K562 (cell line): Measurements from ENCODE around the gene PAQR4. TPM values are rescaled to one million over a fixed set of nuclear protein-coding genes. Genes with fewer than 3 reads are reported as not detected.
A peak's percentile ranks its signal among the peaks of the same experiment; 100 is the strongest.

Source experiments
- ATAC-seq: fragments of 200-7000 bp; cut with Tn5 transposase; 3 replicates; pipeline ENCODE4 v1.9.1; 2020; ENCODE audit warnings: moderate library complexity
- BruUV-seq: library from RNA; stranded (reverse); fragments of 400-500 nt; replicated peaks from 2 replicates; lab custom pipeline; 2021; lab: Mats Ljungman, UMichigan
- CTCF ChIA-PET: fragments of 300-600 bp; formaldehyde crosslinking; extraction: SDS; loops from one replicate; lab custom pipeline; 2021; ENCODE audit warnings: low intra/inter-chr PET ratio; lab: Yijun Ruan, JAX
- POLR2A ChIA-PET: fragments of 300-600, 350-650 bp; sonication (Branson Sonifier 250); formaldehyde crosslinking; extraction: SDS; loops from one replicate; lab custom pipeline; 2021; ENCODE audit warnings: antibody characterized with exemption, inconsistent platforms; lab: Yijun Ruan, JAX
- DNase-seq, 4 experiments: peaks; one replicate each; pipeline versions ENCODE4 v3.0.0 to v3.0.0-alpha.2; 2011 to 2018; ENCODE audit warnings: low spot score in 3 of 4, mixed read lengths in 3 of 4; ENCODE audit errors: extremely low read depth in 1 of 4
- FAIRE-seq: peaks from 2 replicates; lab custom pipeline; 2011; peaks lifted over from hg19 to GRCh38; lab: Jason Lieb, UNC
- H2AFZ ChIP-seq: 2 replicates; pipeline ENCODE4 v1.6.0; 2011; ENCODE audit warnings: low read depth, low read length, control low read depth, inconsistent platforms
- H3K27ac ChIP-seq: fragments of 200-600 bp; 3 replicates; pipeline ENCODE4 v1.8.0; 2011; ENCODE audit warnings: low read depth, mild to moderate bottlenecking, control low read depth, inconsistent platforms, low read length, moderate library complexity, mixed read lengths; ENCODE audit errors: extremely low read depth
- H3K27me3 ChIP-seq, 2 experiments: fragments of 300-600 bp in 1 of 2; 2 replicates in 1 of 2; 3 replicates in 1 of 2; pipeline versions ENCODE4 v1.6.0 to v1.8.0; 2011; ENCODE audit warnings: inconsistent platforms in 2 of 2, low read length in 2 of 2, mild to moderate bottlenecking in 1 of 2, mixed read lengths in 1 of 2, moderate library complexity in 1 of 2; ENCODE audit not compliant: control insufficient read depth in 2 of 2, insufficient read depth in 2 of 2
- H3K36me3 ChIP-seq: fragments of 300-600 bp; 3 replicates; pipeline ENCODE4 v1.8.0; 2011; ENCODE audit warnings: mild to moderate bottlenecking, low read length, inconsistent platforms; ENCODE audit not compliant: control insufficient read depth, insufficient read depth
- H3K4me1 ChIP-seq, 2 experiments: fragments of 200-600 bp in 1 of 2; replicated peaks in 1 of 2; 2 replicates in 1 of 2; 3 replicates in 1 of 2; pipeline versions ENCODE4 v1.5.1 to v1.8.0; 2011; ENCODE audit warnings: inconsistent platforms in 2 of 2, low read length in 2 of 2, mild to moderate bottlenecking in 1 of 2, mixed read lengths in 1 of 2, moderate library complexity in 1 of 2; ENCODE audit not compliant: control insufficient read depth in 2 of 2, insufficient read depth in 2 of 2
- H3K4me2 ChIP-seq: 2 replicates; pipeline ENCODE4 v1.6.1; 2011; ENCODE audit warnings: low read length, control low read depth, inconsistent platforms, mixed read lengths; ENCODE audit not compliant: insufficient read depth
- H3K4me3 ChIP-seq: fragments of 200-600 bp; sonication (generic), shearing (Covaris generic); 2 replicates; pipeline ENCODE4 v1.5.1; 2016; ENCODE audit warnings: control low read depth, inconsistent platforms
- H3K79me2 ChIP-seq: fragments of 200-600 bp; 3 replicates; pipeline ENCODE4 v1.8.0; 2011; ENCODE audit warnings: low read length, inconsistent platforms; ENCODE audit not compliant: control insufficient read depth, insufficient read depth
- H3K9ac ChIP-seq, 2 experiments: 2 replicates each; pipeline versions ENCODE4 v1.6.0 to v1.6.1; 2011; ENCODE audit warnings: low read depth in 2 of 2, low read length in 2 of 2, control low read depth in 1 of 2, inconsistent platforms in 1 of 2, mild to moderate bottlenecking in 1 of 2, mixed read lengths in 1 of 2; ENCODE audit not compliant: insufficient read depth in 1 of 2
- H3K9me1 ChIP-seq: one replicate; pipeline ENCODE4 v1.6.0; 2011; ENCODE audit warnings: inconsistent platforms, mild to moderate bottlenecking, low read length, moderate library complexity; ENCODE audit not compliant: control insufficient read depth, insufficient read depth
- H3K9me3 ChIP-seq: replicated peaks from 2 replicates; pipeline ENCODE4 v1.5.1; 2011; ENCODE audit warnings: low read depth, low read length, inconsistent platforms; ENCODE audit not compliant: control insufficient read depth, insufficient read depth
- H4K20me1 ChIP-seq: replicated peaks from 2 replicates; pipeline ENCODE4 v1.6.1; 2011; ENCODE audit warnings: low read length, inconsistent platforms, mixed read lengths; ENCODE audit not compliant: control insufficient read depth, insufficient read depth
- PTTG1 ChIP-seq: fragments of 450-650 bp; IDR thresholded peaks from 2 replicates; pipeline ENCODE4 v1.6.1; 2016; ENCODE audit warnings: low read depth, mild to moderate bottlenecking, missing genetic modification characterization, missing compliant biosample characterization
- RBM25 ChIP-seq: fragments of 200-400 bp; formaldehyde crosslinking; IDR thresholded peaks from 2 replicates; pipeline ENCODE4 v1.6.1; 2018; ENCODE audit warnings: low read length, low read depth, moderate library complexity; ENCODE audit not compliant: severe bottlenecking
- SUPT5H ChIP-seq: fragments of 450-650 bp; IDR thresholded peaks from 2 replicates; pipeline ENCODE4 v1.6.1; 2016
- ZNF232 ChIP-seq: sonication (generic); formaldehyde crosslinking; IDR thresholded peaks from 2 replicates; pipeline ENCODE4 v1.8.0; 2022; ENCODE audit warnings: mild to moderate bottlenecking, missing genetic modification reagents
- ZNF57 ChIP-seq: fragments of 450-650 bp; formaldehyde crosslinking; IDR thresholded peaks from 2 replicates; pipeline ENCODE4 v1.4.0; 2020; ENCODE audit warnings: mild to moderate bottlenecking, moderate library complexity
- ZNF699 ChIP-seq: fragments of 250-450 bp; sonication (Bioruptor Pico); IDR thresholded peaks from 2 replicates; pipeline ENCODE4 v1.8.0; 2021; ENCODE audit warnings: mild to moderate bottlenecking, moderate library complexity; ENCODE audit not compliant: insufficient replicate concordance
- ZNF764 ChIP-seq: fragments of 250-450 bp; sonication (Bioruptor Pico); IDR thresholded peaks from 2 replicates; pipeline ENCODE4 v1.4.0; 2020; ENCODE audit warnings: low read depth, mild to moderate bottlenecking, moderate library complexity
- WGBS: fragments of 100-300 bp; shearing (Covaris generic); methylation state at CpG from one replicate; pipeline ENCODE4 v1.1.6; 2016; ENCODE audit warnings: low coverage, mixed read lengths; ENCODE audit not compliant: insufficient coverage; ENCODE audit errors: missing lambda C conversion rate; 5-methylcytosine and 5-hydroxymethylcytosine counted together
- in situ Hi-C: fragments of 300-500 bp; cut with MboI; formaldehyde crosslinking; loops from 4 replicates; pipeline ENCODE4 v1.15.0; 2018; ENCODE audit warnings: inconsistent platforms, mixed read lengths
- intact Hi-C: fragments of 100-400 bp; cut with micrococcal nuclease; formaldehyde crosslinking; loops from 2 replicates; pipeline ENCODE4 v1.14.2; 2022
- polyA plus RNA-seq, 8 experiments: library from polyadenylated mRNA; depleted of rRNA in 4 of 8; stranded (reverse) in 5 of 8; unstranded in 3 of 8; fragments of >200 nt; fragmentation: Nextera tagmentation in 2 of 8; fragmentation: Illumina TruSeq in 1 of 8; extraction: Ambion mirVana in 2 of 8; extraction: Trizol in 1 of 8; gene quantifications; 2 replicates each; pipeline versions ENCODE4 v1.2.1 to v1.2.3, GENCODE V29; 2011 to 2014; ENCODE audit warnings: inconsistent platforms in 1 of 8, missing spikeins in 1 of 8
- total RNA-seq, 7 experiments: library from RNA; depleted of rRNA in 6 of 7; stranded (reverse); fragments of >200 nt in 6 of 7; fragmentation: Illumina TruSeq in 2 of 7; extraction: Trizol in 2 of 7; gene quantifications; 2 replicates each; pipeline versions ENCODE4 v1.2.1 to v1.2.3, GENCODE V29; 2011 to 2021; ENCODE audit warnings: low replicate concordance in 1 of 7
- TF ChIP-seq, protein P1 (sequence below), 2 experiments: fragments of 450-650 bp; IDR thresholded peaks; 2 replicates each; pipeline ENCODE4 v1.6.1; 2016
- TF ChIP-seq, protein P2 (sequence below): fragments of 450-650 bp; IDR thresholded peaks from 2 replicates; pipeline ENCODE4 v1.6.1; 2018; ENCODE audit warnings: mild to moderate bottlenecking, low read depth; ENCODE audit not compliant: partially characterized antibody
- TF ChIP-seq, protein P3 (sequence below): fragments of 250-450 bp; sonication (Bioruptor Pico); IDR thresholded peaks from 2 replicates; pipeline ENCODE4 v1.4.0; 2020; ENCODE audit warnings: mild to moderate bottlenecking, moderate library complexity

PAQR4 gene
- total and polyA plus RNA-seq, 9 of the 15 experiments (the other 6 are each of a cell fraction or from before 2014, with no cell fraction given), result 0.62 to 40.4 (median 19.5) TPM

DNA sequence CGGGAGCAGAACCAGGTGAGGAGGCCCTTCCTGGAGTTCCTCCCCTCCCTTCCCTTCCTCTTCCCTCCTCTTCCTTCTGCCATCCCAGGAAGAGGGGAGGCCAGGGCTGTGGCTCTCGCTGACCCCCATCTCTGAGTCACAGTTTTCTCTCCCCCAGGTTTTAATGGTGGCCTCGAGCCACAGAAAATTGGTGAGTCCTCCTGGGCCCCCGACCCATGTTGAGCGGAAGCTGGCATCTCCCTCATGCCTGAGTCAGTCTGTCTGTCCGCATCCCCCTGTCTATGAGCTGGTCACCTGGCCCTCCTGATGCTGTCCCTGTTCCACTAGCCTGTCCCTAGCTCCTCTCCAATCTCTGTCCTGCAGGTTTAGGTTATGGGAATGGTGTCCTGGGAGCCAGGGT lies 30.8 kb downstream of the PAQR4 start:
- H3K9me3 ChIP-seq, result no peaks in the 10 kb centered on the region
- CTCF ChIA-PET, result no interaction called here
- intact Hi-C loops, result no loop called here
- TF ChIP-seq, protein P1, sequence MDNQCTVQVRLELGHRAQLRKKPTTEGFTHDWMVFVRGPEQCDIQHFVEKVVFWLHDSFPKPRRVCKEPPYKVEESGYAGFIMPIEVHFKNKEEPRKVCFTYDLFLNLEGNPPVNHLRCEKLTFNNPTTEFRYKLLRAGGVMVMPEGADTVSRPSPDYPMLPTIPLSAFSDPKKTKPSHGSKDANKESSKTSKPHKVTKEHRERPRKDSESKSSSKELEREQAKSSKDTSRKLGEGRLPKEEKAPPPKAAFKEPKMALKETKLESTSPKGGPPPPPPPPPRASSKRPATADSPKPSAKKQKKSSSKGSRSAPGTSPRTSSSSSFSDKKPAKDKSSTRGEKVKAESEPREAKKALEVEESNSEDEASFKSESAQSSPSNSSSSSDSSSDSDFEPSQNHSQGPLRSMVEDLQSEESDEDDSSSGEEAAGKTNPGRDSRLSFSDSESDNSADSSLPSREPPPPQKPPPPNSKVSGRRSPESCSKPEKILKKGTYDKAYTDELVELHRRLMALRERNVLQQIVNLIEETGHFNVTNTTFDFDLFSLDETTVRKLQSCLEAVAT (IDR thresholded peaks at IDR 0.05), result no peak
- TF ChIP-seq, protein P2, sequence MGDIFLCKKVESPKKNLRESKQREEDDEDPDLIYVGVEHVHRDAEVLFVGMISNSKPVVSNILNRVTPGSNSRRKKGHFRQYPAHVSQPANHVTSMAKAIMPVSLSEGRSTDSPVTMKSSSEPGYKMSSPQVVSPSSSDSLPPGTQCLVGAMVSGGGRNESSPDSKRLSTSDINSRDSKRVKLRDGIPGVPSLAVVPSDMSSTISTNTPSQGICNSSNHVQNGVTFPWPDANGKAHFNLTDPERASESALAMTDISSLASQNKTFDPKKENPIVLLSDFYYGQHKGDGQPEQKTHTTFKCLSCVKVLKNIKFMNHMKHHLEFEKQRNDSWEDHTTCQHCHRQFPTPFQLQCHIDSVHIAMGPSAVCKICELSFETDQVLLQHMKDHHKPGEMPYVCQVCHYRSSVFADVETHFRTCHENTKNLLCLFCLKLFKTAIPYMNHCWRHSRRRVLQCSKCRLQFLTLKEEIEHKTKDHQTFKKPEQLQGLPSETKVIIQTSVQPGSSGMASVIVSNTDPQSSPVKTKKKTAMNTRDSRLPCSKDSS, result no peak
- TF ChIP-seq ZNF764 (no peak), PTTG1 (tag) (no peak), SUPT5H (no peak), ZNF232 (CRISPR knock-in tag) (no peak), ZNF699 (no peak), ZNF57 (CRISPR knock-in tag) (no peak), RBM25 (no peak)
- TF ChIP-seq, protein P3, sequence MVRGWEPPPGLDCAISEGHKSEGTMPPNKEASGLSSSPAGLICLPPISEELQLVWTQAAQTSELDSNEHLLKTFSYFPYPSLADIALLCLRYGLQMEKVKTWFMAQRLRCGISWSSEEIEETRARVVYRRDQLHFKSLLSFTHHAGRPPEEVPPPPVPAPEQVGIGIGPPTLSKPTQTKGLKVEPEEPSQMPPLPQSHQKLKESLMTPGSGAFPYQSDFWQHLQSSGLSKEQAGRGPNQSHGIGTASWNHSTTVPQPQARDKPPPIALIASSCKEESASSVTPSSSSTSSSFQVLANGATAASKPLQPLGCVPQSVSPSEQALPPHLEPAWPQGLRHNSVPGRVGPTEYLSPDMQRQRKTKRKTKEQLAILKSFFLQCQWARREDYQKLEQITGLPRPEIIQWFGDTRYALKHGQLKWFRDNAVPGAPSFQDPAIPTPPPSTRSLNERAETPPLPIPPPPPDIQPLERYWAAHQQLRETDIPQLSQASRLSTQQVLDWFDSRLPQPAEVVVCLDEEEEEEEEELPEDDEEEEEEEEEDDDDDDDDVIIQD (CRISPR knock-in tag), result no peak

More for the DNA sequence above, 30.8 kb downstream of the PAQR4 start:
- Histone ChIP-seq H3K4me1 (peaks cover 0 to 36% of the 10 kb centered on the region in 2 experiments; a peak in 2 of 5 replicates), H3K4me3 (no peak overlapping the region), H3K79me2 (peaks cover 2% of the 10 kb centered on the region; the same call in 1 of the 3 replicates), H3K27me3 (no peaks in the 10 kb centered on the region), H3K9me1 (no peaks in the 10 kb centered on the region), H3K4me2 (no peak overlapping the region), H3K36me3 (no peaks in the 10 kb centered on the region), H3K9ac (peak overlapping the region in 1 of 2 experiments; percentile 78; a peak in 1 of 4 replicates), H3K27ac (no peak overlapping the region), H2AFZ (no peak overlapping the region), H4K20me1 (no peaks in the 10 kb centered on the region)
- FAIRE-seq, result no peak
- POLR2A ChIA-PET, result interaction anchor here (0.6 to 1.0 kb wide), 3 partner anchors 15 to 60 kb away, joined by 3 read pairs; no protein-coding TSS in a partner anchor
- in situ Hi-C loops, result no loop called here
- WGBS, result 59% methylated on average over 6 of the region's 6 CpGs
- no TSS peak for BruUV-seq
- no peak for ATAC-seq
- no peak for DNase-seq
